Stimulated activated naive CD8-positive, alpha-beta T cell treated with anti-CD3 and anti-CD28 coated beads, Interleukin-15, Interleukin-2, amounts not matched to agents 100 ng/mL and 50 ng/mL, for 24 hours (primary cell): ENCODE measurements around the gene SRL.

Experiments
- H3K27ac Mint-ChIP-seq: one replicate; pipeline ENCODE4 v1.8.0; 2021; ENCODE audit warnings: mild to moderate bottlenecking, mixed read lengths
- H3K27me3 Mint-ChIP-seq: one replicate; pipeline ENCODE4 v1.8.0; 2021; ENCODE audit warnings: mixed read lengths
- H3K36me3 Mint-ChIP-seq: one replicate; pipeline ENCODE4 v1.8.0; 2021; ENCODE audit warnings: low read depth, mixed read lengths
- H3K4me1 Mint-ChIP-seq: one replicate; pipeline ENCODE4 v1.8.0; 2021; ENCODE audit warnings: low read depth, mixed read lengths
- H3K4me3 Mint-ChIP-seq: one replicate; pipeline ENCODE4 v1.8.0; 2021; ENCODE audit warnings: mild to moderate bottlenecking, mixed read lengths
- H3K9me3 Mint-ChIP-seq: one replicate; pipeline ENCODE4 v1.8.0; 2021; ENCODE audit warnings: mixed read lengths

The SRL gene

DNA sequence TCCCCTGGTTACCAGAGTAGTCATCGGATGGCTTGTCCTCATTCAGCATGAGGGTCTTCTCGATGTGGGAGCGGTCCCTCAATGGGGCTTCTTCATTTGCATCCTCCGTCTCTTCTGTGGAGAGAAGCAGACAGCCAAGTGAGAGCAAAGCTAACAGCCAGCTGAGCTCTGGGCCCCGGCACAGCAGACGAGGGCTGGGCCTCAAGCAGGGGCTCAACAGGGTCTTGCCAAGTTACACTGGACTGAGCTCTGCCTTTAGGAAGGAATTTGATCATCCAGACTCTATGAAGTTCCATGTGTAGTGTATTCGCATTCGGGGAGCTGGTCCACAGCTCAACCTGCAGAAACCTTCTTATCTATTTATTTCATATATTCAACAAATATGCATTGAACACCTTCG, 37.4 kb downstream of the SRL start:
- Mint-ChIP-seq H3K4me3 (no peak overlapping the region), H3K4me1 (peaks cover 10% of the 10 kb centered on the region), H3K27ac (no peak overlapping the region), H3K9me3 (no peaks in the 10 kb centered on the region), H3K27me3 (no peaks in the 10 kb centered on the region), H3K36me3 (no peaks in the 10 kb centered on the region)

GRCh38 chr16:4203748-4204147, 38.1 kb downstream of the SRL start:
- Mint-ChIP-seq H3K4me1 (peaks cover 10% of the 10 kb centered on the region), H3K36me3 (no peaks in the 10 kb centered on the region), H3K27me3 (no peaks in the 10 kb centered on the region), H3K27ac (no peak overlapping the region), H3K9me3 (no peaks in the 10 kb centered on the region), H3K4me3 (no peak overlapping the region)

GRCh38 chr16:4202615-4203345, 39.1 kb downstream of the SRL start:
- no peak overlapping the region for H3K4me3 Mint-ChIP-seq
- H3K9me3 Mint-ChIP-seq, result no peaks in the 10 kb centered on the region
- no peaks in the 10 kb centered on the region for H3K36me3 Mint-ChIP-seq
- H3K27me3 Mint-ChIP-seq, result no peaks in the 10 kb centered on the region
- H3K27ac Mint-ChIP-seq, result no peak overlapping the region
- peaks cover 10% of the 10 kb centered on the region for H3K4me1 Mint-ChIP-seq

DNA sequence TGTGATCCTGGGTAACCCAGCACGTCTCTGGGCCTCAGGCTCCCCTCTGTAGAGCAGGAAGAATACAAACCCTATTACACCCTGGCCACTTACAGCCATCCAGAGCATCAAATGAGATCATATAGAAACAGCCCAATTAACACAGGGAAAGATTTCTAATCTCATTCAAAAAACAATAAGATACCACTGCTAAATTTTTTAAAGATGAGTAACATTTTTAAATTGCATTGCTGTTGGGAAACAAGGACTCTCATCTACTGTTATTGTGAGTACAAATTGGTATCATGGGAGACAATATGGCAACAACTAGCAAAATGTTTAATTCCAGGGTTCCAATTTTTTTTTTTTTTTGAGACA, 41.1 kb downstream of the SRL start:
- H3K27me3 Mint-ChIP-seq, result no peaks in the 10 kb centered on the region
- H3K27ac Mint-ChIP-seq, result no peak overlapping the region
- no peaks in the 10 kb centered on the region for H3K36me3 Mint-ChIP-seq
- no peaks in the 10 kb centered on the region for H3K9me3 Mint-ChIP-seq
- peaks cover 6% of the 10 kb centered on the region for H3K4me1 Mint-ChIP-seq
- no peak overlapping the region for H3K4me3 Mint-ChIP-seq

GRCh38 chr16:4200000-4200780, 41.7 kb downstream of the SRL start:
- no peaks in the 10 kb centered on the region for H3K27me3 Mint-ChIP-seq
- no peak overlapping the region for H3K27ac Mint-ChIP-seq
- H3K36me3 Mint-ChIP-seq, result no peaks in the 10 kb centered on the region
- H3K9me3 Mint-ChIP-seq, result no peaks in the 10 kb centered on the region
- H3K4me3 Mint-ChIP-seq, result no peak overlapping the region
- H3K4me1 Mint-ChIP-seq, result peaks cover 6% of the 10 kb centered on the region

DNA sequence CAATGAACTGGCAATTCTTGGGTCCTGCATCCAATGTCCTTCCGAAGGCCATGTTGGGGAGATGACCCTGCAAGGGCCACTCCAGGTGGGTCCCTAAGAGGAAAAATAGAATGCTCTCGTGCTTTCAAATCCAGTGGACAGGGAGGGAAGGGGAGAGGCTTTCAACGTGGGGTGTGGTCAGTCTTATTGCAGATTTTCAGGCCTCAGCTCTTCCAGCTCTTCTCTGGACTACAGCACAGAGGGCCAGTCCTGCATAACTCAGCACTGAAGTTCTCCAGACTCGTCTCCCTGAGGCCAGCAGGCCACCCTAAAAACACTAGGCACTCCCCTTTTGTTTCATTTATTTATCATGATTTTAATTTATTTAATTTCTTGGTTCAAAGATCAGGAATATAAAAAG, 43.1 kb downstream of the SRL start:
- no peak overlapping the region for H3K27ac Mint-ChIP-seq
- H3K36me3 Mint-ChIP-seq, result no peaks in the 10 kb centered on the region
- H3K9me3 Mint-ChIP-seq, result no peaks in the 10 kb centered on the region
- peaks cover 6% of the 10 kb centered on the region for H3K4me1 Mint-ChIP-seq
- no peaks in the 10 kb centered on the region for H3K27me3 Mint-ChIP-seq
- H3K4me3 Mint-ChIP-seq, result no peak overlapping the region

DNA sequence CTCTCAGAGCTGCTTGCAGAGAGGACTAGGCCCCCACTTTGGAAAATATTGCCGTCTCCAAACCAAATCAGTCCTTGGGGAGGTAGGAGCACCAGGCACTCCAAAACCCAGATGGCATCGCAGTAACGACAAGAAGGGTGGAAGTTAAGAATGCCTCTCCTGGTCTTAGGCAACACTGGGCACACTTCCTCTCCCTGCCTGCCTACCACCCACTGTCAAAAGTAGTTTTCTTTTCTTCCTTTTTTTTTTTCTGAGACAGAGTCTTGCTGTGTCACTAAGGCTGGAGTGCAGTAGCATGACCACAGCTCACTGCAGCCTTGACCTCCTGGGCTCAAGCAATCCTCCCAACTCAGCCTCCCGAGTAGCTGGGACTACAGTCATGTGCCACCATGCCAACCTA, 47.2 kb downstream of the SRL start:
- no peaks in the 10 kb centered on the region for H3K9me3 Mint-ChIP-seq
- no peak overlapping the region for H3K4me3 Mint-ChIP-seq
- H3K27me3 Mint-ChIP-seq, result no peaks in the 10 kb centered on the region
- H3K27ac Mint-ChIP-seq, result no peak overlapping the region
- no peaks in the 10 kb centered on the region for H3K36me3 Mint-ChIP-seq
- no peaks in the 10 kb centered on the region for H3K4me1 Mint-ChIP-seq

DNA sequence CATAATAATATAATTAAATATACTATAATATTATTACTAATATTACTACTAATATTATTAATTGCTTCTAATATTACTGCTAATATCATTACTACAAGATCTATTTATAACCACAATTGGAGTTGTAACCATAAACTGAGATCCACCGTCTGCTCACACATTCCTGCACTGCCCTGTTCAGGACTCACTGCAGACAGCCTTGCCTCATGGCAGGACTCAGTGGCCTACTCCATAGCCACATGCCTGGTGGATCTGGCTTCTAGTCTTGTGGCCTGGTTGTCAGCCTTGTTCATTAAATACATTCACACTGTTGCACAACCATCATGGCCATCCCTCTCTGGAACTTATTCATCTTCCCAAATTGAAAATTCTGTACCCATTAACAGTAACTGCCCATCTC, 48.0 kb downstream of the SRL start:
- Mint-ChIP-seq H3K4me3 (no peak overlapping the region), H3K4me1 (no peaks in the 10 kb centered on the region), H3K27ac (no peak overlapping the region), H3K27me3 (no peaks in the 10 kb centered on the region), H3K36me3 (no peaks in the 10 kb centered on the region), H3K9me3 (no peaks in the 10 kb centered on the region)

GRCh38 chr16:4192206-4192605, 49.7 kb downstream of the SRL start:
- no peak overlapping the region for H3K4me3 Mint-ChIP-seq
- H3K4me1 Mint-ChIP-seq, result no peaks in the 10 kb centered on the region
- no peaks in the 10 kb centered on the region for H3K36me3 Mint-ChIP-seq
- H3K27ac Mint-ChIP-seq, result no peak overlapping the region
- H3K27me3 Mint-ChIP-seq, result no peaks in the 10 kb centered on the region
- no peaks in the 10 kb centered on the region for H3K9me3 Mint-ChIP-seq

- no peaks in the 10 kb centered on the region for H3K36me3 Mint-ChIP-seq
- H3K9me3 Mint-ChIP-seq, result no peaks in the 10 kb centered on the region
- H3K27me3 Mint-ChIP-seq, result no peaks in the 10 kb centered on the region
- no peak overlapping the region for H3K27ac Mint-ChIP-seq
- no peaks in the 10 kb centered on the region for H3K4me1 Mint-ChIP-seq
- H3K4me3 Mint-ChIP-seq, result no peak overlapping the region
Observed at GRCh38 chr16:4190712-4191333, 51.1 kb downstream of the SRL start.

DNA sequence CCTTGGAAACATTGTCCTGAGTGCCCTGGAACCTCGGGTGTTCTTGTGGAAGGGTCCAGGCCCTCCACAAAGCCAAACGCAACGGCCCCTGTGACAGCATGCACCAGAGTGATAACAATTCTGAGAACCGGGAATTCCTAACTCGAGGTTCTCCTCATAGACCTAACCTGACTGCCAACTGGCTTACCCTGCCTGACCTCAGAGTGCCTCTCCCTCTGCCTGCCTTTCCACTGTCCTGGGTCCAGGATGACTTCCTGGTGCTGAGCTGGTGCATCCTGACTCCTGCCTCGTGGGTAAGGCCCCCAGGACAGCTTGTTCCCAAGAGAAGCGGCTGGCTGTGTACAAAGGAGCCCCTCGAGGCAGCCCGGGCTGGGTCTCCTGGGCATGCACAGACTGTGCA, 51.8 kb downstream of the SRL start:
- Mint-ChIP-seq H3K4me1 (no peaks in the 10 kb centered on the region), H3K4me3 (no peak overlapping the region), H3K9me3 (no peaks in the 10 kb centered on the region), H3K27me3 (no peaks in the 10 kb centered on the region), H3K36me3 (no peaks in the 10 kb centered on the region), H3K27ac (no peak overlapping the region)

DNA sequence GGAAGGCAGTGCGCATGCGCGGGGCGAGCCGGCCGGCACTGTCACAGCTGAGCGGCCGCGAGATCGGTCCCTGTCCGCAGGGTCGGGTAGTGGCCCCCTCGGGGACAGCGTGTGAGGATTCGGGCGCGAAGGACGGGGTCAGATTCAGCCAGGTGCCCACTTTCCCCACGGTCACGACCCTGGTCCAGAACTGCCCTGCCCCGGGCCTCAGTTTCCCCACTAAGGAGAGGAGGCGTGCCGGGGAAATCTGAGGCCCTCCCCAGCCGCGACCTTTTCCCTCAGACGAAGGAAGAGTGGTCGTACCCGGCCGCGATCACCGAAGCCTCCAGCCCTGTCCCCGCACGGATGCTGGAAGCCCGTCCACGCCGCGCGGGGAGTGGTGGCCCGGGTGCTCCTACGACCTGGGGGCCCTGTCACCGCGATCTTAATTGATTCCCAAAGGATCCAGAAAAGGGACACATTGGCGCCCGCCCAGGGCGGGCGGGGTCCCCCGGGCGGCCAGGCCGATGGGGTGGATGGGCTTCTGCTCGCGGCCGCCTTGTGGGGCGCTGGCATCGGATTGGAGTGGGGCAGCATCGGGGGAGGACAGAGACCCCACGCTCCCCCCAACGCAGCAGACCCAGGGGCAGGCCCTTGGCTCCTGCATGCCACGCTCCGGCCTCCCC, 57.7 kb downstream of the SRL start:
- Mint-ChIP-seq H3K27ac (peak overlapping the region; percentile 55), H3K36me3 (no peaks in the 10 kb centered on the region), H3K4me1 (peaks cover 5% of the 10 kb centered on the region), H3K4me3 (peak overlapping the region; percentile 83), H3K27me3 (no peaks in the 10 kb centered on the region), H3K9me3 (no peaks in the 10 kb centered on the region)

DNA sequence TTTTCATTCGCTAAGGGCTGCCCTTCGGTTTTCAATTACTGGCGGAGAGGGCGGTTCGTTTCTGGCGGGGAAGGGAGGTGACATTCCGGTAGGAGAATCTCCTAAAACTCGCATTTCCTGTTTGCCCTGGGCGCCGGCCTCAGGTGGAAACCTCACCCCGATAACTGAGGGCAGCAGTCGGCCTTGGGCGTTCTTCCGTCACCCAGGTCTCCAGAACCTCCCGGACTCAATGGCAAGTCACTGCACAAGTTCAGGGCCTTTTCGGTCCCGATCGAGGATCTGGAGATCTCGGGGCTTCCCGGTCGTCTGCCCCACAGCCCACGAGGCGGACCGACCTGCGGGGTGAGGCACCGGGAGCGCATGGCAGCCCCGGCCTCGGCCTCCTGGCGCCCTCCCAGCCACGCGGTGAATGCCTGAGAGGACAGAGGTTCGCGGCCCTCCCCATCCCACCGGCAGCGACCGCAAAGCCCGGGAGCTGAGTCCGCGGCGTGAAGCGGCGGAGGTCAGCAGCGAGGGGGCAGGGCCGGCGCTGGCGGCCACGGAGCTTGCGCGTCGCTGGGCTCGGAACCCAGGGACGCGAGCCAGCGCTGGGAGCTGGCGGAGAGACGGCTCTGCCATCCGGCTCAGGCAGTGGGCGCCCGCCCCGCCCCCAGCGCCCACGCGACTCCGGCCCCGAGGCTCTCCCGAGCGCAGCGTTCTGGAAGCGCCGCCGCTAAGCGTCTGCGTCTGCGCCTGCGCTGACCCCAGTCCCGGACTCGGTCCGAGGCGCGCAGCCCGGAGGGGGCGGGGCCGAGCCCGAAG, 58.4 kb downstream of the SRL start:
- H3K4me3 Mint-ChIP-seq, result peak overlapping the region; percentile 83

GRCh38 chr16:4182581-4183236, 59.2 kb downstream of the SRL start:
- Mint-ChIP-seq H3K36me3 (no peaks in the 10 kb centered on the region), H3K27me3 (no peaks in the 10 kb centered on the region), H3K27ac (peak overlapping the region; percentile 76), H3K9me3 (no peaks in the 10 kb centered on the region), H3K4me1 (peaks cover 5% of the 10 kb centered on the region), H3K4me3 (peak overlapping the region; percentile 83)

More for the DNA sequence above, 58.4 kb downstream of the SRL start:
- Mint-ChIP-seq H3K27ac (peak overlapping the region; percentile 76), H3K36me3 (no peaks in the 10 kb centered on the region), H3K9me3 (no peaks in the 10 kb centered on the region), H3K27me3 (no peaks in the 10 kb centered on the region), H3K4me1 (peaks cover 5% of the 10 kb centered on the region)
